WTC11 (cell line): ENCODE results near the gene LEFTY2. TPM values are rescaled to one million over a fixed set of nuclear protein-coding genes. Genes with fewer than 3 reads are reported as not detected.

Source experiments
- ATAC-seq: fragments of 200-7000 bp; cut with Tn5 transposase; 2 replicates; pipeline ENCODE4 v1.10.0; 2021; ENCODE audit warnings: mild to moderate bottlenecking, moderate library complexity
- CTCF ChIA-PET: fragments of 300-600 bp; sonication (Branson Sonifier 250); formaldehyde crosslinking; loops from one replicate; lab custom pipeline; 2021; ENCODE audit warnings: antibody characterized with exemption; lab: Charles Lee
- POLR2A ChIA-PET: fragments of 350-600 bp; sonication (Branson Sonifier 250); formaldehyde crosslinking; loops from one replicate; lab custom pipeline; 2021; ENCODE audit warnings: antibody characterized with exemption; lab: Charles Lee
- DNase-seq: peaks from one replicate; pipeline ENCODE4 v3.0.0; 2021; ENCODE audit warnings: low spot score
- H3K27ac Mint-ChIP-seq: 2 replicates; pipeline ENCODE4 v1.8.0; 2021; ENCODE audit warnings: mixed read lengths
- H3K27me3 Mint-ChIP-seq: 2 replicates; pipeline ENCODE4 v1.8.0; 2021; ENCODE audit warnings: low read depth, mild to moderate bottlenecking, moderate library complexity, mixed read lengths
- H3K36me3 Mint-ChIP-seq: 2 replicates; pipeline ENCODE4 v1.8.0; 2021; ENCODE audit warnings: mixed read lengths
- H3K4me1 Mint-ChIP-seq: 2 replicates; pipeline ENCODE4 v1.8.0; 2022; ENCODE audit warnings: mixed read lengths
- H3K4me3 Mint-ChIP-seq: 2 replicates; pipeline ENCODE4 v1.8.0; 2021; ENCODE audit warnings: mild to moderate bottlenecking, moderate library complexity, mixed read lengths
- H3K9me3 Mint-ChIP-seq: 2 replicates; pipeline ENCODE4 v1.8.0; 2021; ENCODE audit warnings: mixed read lengths
- EMX1 ChIP-seq: fragments of 250-450 bp; sonication (Bioruptor Pico); IDR thresholded peaks from 2 replicates; pipeline ENCODE4 v1.8.0; 2021; ENCODE audit warnings: mild to moderate bottlenecking
- FOXK1 ChIP-seq: sonication (generic); formaldehyde crosslinking; IDR thresholded peaks from 2 replicates; pipeline ENCODE4 v1.8.0; 2022; ENCODE audit warnings: mild to moderate bottlenecking, moderate library complexity, missing genetic modification reagents
- FOXP4 ChIP-seq: sonication (generic); formaldehyde crosslinking; IDR thresholded peaks from 2 replicates; pipeline ENCODE4 v1.8.0; 2022; ENCODE audit warnings: mild to moderate bottlenecking, missing genetic modification reagents
- HMGA2 ChIP-seq: fragments of 250-450 bp; sonication (Bioruptor Pico); IDR thresholded peaks from 2 replicates; pipeline ENCODE4 v1.4.0; 2021; ENCODE audit warnings: mild to moderate bottlenecking, moderate library complexity
- JAZF1 ChIP-seq: fragments of 250-450 bp; sonication (Bioruptor Pico); IDR thresholded peaks from 2 replicates; pipeline ENCODE4 v1.9.0; 2021; ENCODE audit warnings: moderate library complexity, mild to moderate bottlenecking, inconsistent platforms
- JUN ChIP-seq: sonication (generic); formaldehyde crosslinking; IDR thresholded peaks from 2 replicates; pipeline ENCODE4 v1.8.0; 2023; ENCODE audit warnings: mild to moderate bottlenecking, missing genetic modification reagents
- KAT7 ChIP-seq: sonication (generic); formaldehyde crosslinking; IDR thresholded peaks from 2 replicates; pipeline ENCODE4 v1.8.1; 2023; ENCODE audit warnings: missing genetic modification reagents, mild to moderate bottlenecking, borderline replicate concordance
- MAX ChIP-seq: sonication (generic); formaldehyde crosslinking; IDR thresholded peaks from 2 replicates; pipeline ENCODE4 v1.8.0; 2022; ENCODE audit warnings: mild to moderate bottlenecking, missing genetic modification reagents
- MXD4 ChIP-seq: fragments of 250-450 bp; sonication (Bioruptor Pico); IDR thresholded peaks from 2 replicates; pipeline ENCODE4 v1.8.0; 2021; ENCODE audit warnings: mild to moderate bottlenecking, moderate library complexity, borderline replicate concordance
- NFE2L1 ChIP-seq: sonication (generic); formaldehyde crosslinking; IDR thresholded peaks from 2 replicates; pipeline ENCODE4 v1.8.1; 2023; ENCODE audit warnings: missing genetic modification reagents
- NR3C1 ChIP-seq: sonication (generic); formaldehyde crosslinking; conservative IDR thresholded peaks from 2 replicates; pipeline ENCODE4 v1.8.1; 2023; ENCODE audit warnings: low read depth, mild to moderate bottlenecking, missing genetic modification reagents
- SMAD4 ChIP-seq: sonication (generic); formaldehyde crosslinking; IDR thresholded peaks from 2 replicates; pipeline ENCODE4 v1.8.0; 2022; ENCODE audit warnings: mild to moderate bottlenecking, missing genetic modification reagents
- TEAD4 ChIP-seq: sonication (generic); formaldehyde crosslinking; IDR thresholded peaks from 2 replicates; pipeline ENCODE4 v1.8.0; 2022; ENCODE audit warnings: mild to moderate bottlenecking, missing genetic modification reagents
- ZNF512 ChIP-seq: sonication (generic); formaldehyde crosslinking; IDR thresholded peaks from 2 replicates; pipeline ENCODE4 v1.8.1; 2022; ENCODE audit warnings: missing genetic modification reagents, borderline replicate concordance
- ZNF671 ChIP-seq: fragments of 250-450 bp; sonication (Bioruptor Pico); IDR thresholded peaks from 2 replicates; pipeline ENCODE4 v1.8.0; 2021; ENCODE audit warnings: mild to moderate bottlenecking
- total RNA-seq: library from RNA; stranded (reverse); gene quantifications from 3 replicates; pipeline ENCODE4 v1.2.3, GENCODE V29; 2021
- TF ChIP-seq, protein P1 (sequence below): sonication (generic); formaldehyde crosslinking; IDR thresholded peaks from 2 replicates; pipeline ENCODE4 v1.8.1; 2023; ENCODE audit warnings: mild to moderate bottlenecking, missing genetic modification reagents, borderline replicate concordance
- TF ChIP-seq, protein P2 (sequence below): sonication (generic); formaldehyde crosslinking; IDR thresholded peaks from 2 replicates; pipeline ENCODE4 v1.8.1; 2022; ENCODE audit warnings: low read depth, missing genetic modification reagents, borderline replicate concordance
- TF ChIP-seq, protein P3 (sequence below): sonication (generic); formaldehyde crosslinking; IDR thresholded peaks from 2 replicates; pipeline ENCODE4 v1.8.0; 2022; ENCODE audit warnings: mild to moderate bottlenecking, missing genetic modification reagents
- TF ChIP-seq, protein P4 (sequence below): sonication (generic); formaldehyde crosslinking; IDR thresholded peaks from 2 replicates; pipeline ENCODE4 v1.8.1; 2023; ENCODE audit warnings: mild to moderate bottlenecking, missing genetic modification reagents, moderate library complexity
- TF ChIP-seq, protein P5 (sequence below): sonication (generic); formaldehyde crosslinking; conservative IDR thresholded peaks from 2 replicates; pipeline ENCODE4 v1.8.1; 2023; ENCODE audit warnings: mild to moderate bottlenecking, low read depth, missing genetic modification reagents, moderate library complexity
- TF ChIP-seq, protein P6 (sequence below): sonication (generic); formaldehyde crosslinking; IDR thresholded peaks from 2 replicates; pipeline ENCODE4 v1.8.1; 2022; ENCODE audit warnings: mild to moderate bottlenecking, moderate library complexity, missing genetic modification reagents

Gene LEFTY2
- total RNA-seq, 1 experiment from 2014 or later, result 15.5 TPM

DNA sequence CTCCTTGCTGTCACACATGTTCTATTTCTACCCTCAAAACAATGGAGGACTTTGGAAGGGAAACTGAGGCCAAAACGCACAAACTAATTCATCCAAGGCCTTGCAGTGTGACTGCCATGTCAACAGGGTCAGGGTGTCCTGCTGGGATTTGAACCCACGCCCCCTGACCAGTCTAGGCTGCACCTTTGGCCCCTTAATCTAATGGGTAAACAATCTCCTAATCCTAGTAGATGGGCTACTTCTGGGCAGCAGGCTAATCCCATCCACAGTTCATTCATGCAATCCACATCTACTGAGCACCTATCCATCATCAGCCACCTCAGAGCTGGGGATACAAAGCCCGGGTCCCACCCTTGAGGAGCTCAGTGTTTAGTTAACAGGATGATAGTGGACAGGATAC, 17.0 kb upstream of the LEFTY2 start (continued):
- TF ChIP-seq, protein P1, sequence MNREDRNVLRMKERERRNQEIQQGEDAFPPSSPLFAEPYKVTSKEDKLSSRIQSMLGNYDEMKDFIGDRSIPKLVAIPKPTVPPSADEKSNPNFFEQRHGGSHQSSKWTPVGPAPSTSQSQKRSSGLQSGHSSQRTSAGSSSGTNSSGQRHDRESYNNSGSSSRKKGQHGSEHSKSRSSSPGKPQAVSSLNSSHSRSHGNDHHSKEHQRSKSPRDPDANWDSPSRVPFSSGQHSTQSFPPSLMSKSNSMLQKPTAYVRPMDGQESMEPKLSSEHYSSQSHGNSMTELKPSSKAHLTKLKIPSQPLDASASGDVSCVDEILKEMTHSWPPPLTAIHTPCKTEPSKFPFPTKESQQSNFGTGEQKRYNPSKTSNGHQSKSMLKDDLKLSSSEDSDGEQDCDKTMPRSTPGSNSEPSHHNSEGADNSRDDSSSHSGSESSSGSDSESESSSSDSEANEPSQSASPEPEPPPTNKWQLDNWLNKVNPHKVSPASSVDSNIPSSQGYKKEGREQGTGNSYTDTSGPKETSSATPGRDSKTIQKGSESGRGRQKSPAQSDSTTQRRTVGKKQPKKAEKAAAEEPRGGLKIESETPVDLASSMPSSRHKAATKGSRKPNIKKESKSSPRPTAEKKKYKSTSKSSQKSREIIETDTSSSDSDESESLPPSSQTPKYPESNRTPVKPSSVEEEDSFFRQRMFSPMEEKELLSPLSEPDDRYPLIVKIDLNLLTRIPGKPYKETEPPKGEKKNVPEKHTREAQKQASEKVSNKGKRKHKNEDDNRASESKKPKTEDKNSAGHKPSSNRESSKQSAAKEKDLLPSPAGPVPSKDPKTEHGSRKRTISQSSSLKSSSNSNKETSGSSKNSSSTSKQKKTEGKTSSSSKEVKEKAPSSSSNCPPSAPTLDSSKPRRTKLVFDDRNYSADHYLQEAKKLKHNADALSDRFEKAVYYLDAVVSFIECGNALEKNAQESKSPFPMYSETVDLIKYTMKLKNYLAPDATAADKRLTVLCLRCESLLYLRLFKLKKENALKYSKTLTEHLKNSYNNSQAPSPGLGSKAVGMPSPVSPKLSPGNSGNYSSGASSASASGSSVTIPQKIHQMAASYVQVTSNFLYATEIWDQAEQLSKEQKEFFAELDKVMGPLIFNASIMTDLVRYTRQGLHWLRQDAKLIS (CRISPR knock-in tag), result no peak
- TF ChIP-seq, protein P2, sequence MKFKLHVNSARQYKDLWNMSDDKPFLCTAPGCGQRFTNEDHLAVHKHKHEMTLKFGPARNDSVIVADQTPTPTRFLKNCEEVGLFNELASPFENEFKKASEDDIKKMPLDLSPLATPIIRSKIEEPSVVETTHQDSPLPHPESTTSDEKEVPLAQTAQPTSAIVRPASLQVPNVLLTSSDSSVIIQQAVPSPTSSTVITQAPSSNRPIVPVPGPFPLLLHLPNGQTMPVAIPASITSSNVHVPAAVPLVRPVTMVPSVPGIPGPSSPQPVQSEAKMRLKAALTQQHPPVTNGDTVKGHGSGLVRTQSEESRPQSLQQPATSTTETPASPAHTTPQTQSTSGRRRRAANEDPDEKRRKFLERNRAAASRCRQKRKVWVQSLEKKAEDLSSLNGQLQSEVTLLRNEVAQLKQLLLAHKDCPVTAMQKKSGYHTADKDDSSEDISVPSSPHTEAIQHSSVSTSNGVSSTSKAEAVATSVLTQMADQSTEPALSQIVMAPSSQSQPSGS (CRISPR knock-in tag), result no peak
- TF ChIP-seq SMAD4 (CRISPR knock-in tag), result no peak
- TF ChIP-seq, protein P3, sequence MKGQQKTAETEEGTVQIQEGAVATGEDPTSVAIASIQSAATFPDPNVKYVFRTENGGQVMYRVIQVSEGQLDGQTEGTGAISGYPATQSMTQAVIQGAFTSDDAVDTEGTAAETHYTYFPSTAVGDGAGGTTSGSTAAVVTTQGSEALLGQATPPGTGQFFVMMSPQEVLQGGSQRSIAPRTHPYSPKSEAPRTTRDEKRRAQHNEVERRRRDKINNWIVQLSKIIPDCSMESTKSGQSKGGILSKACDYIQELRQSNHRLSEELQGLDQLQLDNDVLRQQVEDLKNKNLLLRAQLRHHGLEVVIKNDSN (CRISPR knock-in tag), result no peak
- TF ChIP-seq HMGA2, result no peak
- no peak for TF ChIP-seq EMX1 (CRISPR knock-in tag)
- no peak for TF ChIP-seq ZNF671
- no peak for TF ChIP-seq KAT7
- no peak for TF ChIP-seq FOXP4
- no peak for TF ChIP-seq JUN (CRISPR knock-in tag)
- TF ChIP-seq, all 79 proteins: peak for 0

- POLR2A ChIA-PET, result no interaction called here
- H3K4me3 Mint-ChIP-seq, result no peak overlapping the region
- DNase-seq (no peak), ATAC-seq (no peak)
- CTCF ChIA-PET, result interaction anchor here (0.7 to 1.3 kb wide), 2 partner anchors 8 to 407 kb away, joined by 3 read pairs; no protein-coding TSS in a partner anchor
- no peaks in the 10 kb centered on the region for H3K36me3 Mint-ChIP-seq
- peaks cover 6% of the 10 kb centered on the region; the same call in 1 of the 2 replicates for H3K9me3 Mint-ChIP-seq
- no peak overlapping the region for H3K27ac Mint-ChIP-seq
- peaks cover 81% of the 10 kb centered on the region for H3K27me3 Mint-ChIP-seq
- H3K4me1 Mint-ChIP-seq, result peaks cover 12% of the 10 kb centered on the region
- TF ChIP-seq JUN (CRISPR knock-in tag) (no peak), ZNF512 (no peak), HMGA2 (no peak), JAZF1 (CRISPR knock-in tag) (no peak), FOXK1 (CRISPR knock-in tag) (no peak), MXD4 (CRISPR knock-in tag) (no peak), MAX (CRISPR knock-in tag) (no peak), NFE2L1 (CRISPR knock-in tag) (no peak), TEAD4 (CRISPR knock-in tag) (no peak), NR3C1 (CRISPR knock-in tag) (no peak)
- TF ChIP-seq, protein P4, sequence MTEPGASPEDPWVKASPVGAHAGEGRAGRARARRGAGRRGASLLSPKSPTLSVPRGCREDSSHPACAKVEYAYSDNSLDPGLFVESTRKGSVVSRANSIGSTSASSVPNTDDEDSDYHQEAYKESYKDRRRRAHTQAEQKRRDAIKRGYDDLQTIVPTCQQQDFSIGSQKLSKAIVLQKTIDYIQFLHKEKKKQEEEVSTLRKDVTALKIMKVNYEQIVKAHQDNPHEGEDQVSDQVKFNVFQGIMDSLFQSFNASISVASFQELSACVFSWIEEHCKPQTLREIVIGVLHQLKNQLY, result no peak
- TF ChIP-seq, protein P5, sequence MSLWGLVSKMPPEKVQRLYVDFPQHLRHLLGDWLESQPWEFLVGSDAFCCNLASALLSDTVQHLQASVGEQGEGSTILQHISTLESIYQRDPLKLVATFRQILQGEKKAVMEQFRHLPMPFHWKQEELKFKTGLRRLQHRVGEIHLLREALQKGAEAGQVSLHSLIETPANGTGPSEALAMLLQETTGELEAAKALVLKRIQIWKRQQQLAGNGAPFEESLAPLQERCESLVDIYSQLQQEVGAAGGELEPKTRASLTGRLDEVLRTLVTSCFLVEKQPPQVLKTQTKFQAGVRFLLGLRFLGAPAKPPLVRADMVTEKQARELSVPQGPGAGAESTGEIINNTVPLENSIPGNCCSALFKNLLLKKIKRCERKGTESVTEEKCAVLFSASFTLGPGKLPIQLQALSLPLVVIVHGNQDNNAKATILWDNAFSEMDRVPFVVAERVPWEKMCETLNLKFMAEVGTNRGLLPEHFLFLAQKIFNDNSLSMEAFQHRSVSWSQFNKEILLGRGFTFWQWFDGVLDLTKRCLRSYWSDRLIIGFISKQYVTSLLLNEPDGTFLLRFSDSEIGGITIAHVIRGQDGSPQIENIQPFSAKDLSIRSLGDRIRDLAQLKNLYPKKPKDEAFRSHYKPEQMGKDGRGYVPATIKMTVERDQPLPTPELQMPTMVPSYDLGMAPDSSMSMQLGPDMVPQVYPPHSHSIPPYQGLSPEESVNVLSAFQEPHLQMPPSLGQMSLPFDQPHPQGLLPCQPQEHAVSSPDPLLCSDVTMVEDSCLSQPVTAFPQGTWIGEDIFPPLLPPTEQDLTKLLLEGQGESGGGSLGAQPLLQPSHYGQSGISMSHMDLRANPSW (CRISPR knock-in tag), result no peak
- TF ChIP-seq, protein P6, sequence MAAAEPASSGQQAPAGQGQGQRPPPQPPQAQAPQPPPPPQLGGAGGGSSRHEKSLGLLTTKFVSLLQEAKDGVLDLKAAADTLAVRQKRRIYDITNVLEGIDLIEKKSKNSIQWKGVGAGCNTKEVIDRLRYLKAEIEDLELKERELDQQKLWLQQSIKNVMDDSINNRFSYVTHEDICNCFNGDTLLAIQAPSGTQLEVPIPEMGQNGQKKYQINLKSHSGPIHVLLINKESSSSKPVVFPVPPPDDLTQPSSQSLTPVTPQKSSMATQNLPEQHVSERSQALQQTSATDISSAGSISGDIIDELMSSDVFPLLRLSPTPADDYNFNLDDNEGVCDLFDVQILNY (CRISPR knock-in tag), result no peak
- TF ChIP-seq, protein P3 (CRISPR knock-in tag), result no peak
Measured at GRCh38 chr1:225954753-225955152, 13.7 kb upstream of the LEFTY2 start.
